B cell (primary cell): ENCODE results near the gene GPR33. TPM values are rescaled to one million over a fixed set of nuclear protein-coding genes. Genes with fewer than 3 reads are reported as not detected.

Source experiments
- ATAC-seq: fragments of 200-7000 bp; cut with Tn5 transposase; one replicate; pipeline ENCODE4 v1.10.0; 2021; ENCODE audit warnings: low read depth, mild to moderate bottlenecking, moderate number of reproducible peaks, moderate library complexity
- CTCF ChIA-PET: fragments of 350-600 bp; sonication (Branson Sonifier 250); formaldehyde crosslinking; loops from one replicate; lab custom pipeline; 2021; ENCODE audit warnings: antibody characterized with exemption, inconsistent platforms; lab: Charles Lee
- POLR2A ChIA-PET: fragments of 350-600 bp; sonication (Branson Sonifier 250); formaldehyde crosslinking; loops from one replicate; lab custom pipeline; 2021; ENCODE audit warnings: antibody characterized with exemption; lab: Charles Lee
- DNase-seq: peaks from one replicate; pipeline ENCODE4 v3.0.0; 2013
- H2AFZ ChIP-seq: 2 replicates; pipeline ENCODE4 v1.6.1; 2012; ENCODE audit warnings: mild to moderate bottlenecking, low read depth, low read length; ENCODE audit not compliant: insufficient read depth, poor library complexity, severe bottlenecking
- H3K27ac ChIP-seq, 2 donors: 1 replicate in 1 of 2; 2 replicates in 1 of 2; pipeline ENCODE4 v1.5.1; 2012 to 2013; ENCODE audit warnings: low read length in 2 of 2, mild to moderate bottlenecking in 2 of 2, moderate library complexity in 1 of 2
- H3K27me3 ChIP-seq, 4 experiments: fragments of 200-600 bp in 1 of 4; sonication (generic) in 1 of 4; replicated peaks in 1 of 4; 1 replicate in 2 of 4; 2 replicates in 2 of 4; pipeline versions ENCODE4 v1.6.1 to v1.7.0; 2013 to 2016; ENCODE audit warnings: low read length in 3 of 4, mild to moderate bottlenecking in 2 of 4, mixed read lengths in 1 of 4, moderate library complexity in 1 of 4; ENCODE audit not compliant: insufficient read depth in 4 of 4, control insufficient read depth in 3 of 4; ENCODE audit errors: control extremely low read depth in 1 of 4
- H3K36me3 ChIP-seq, 2 experiments: replicated peaks in 1 of 2; 1 replicate in 1 of 2; 2 replicates in 1 of 2; pipeline versions ENCODE4 v1.6.1 to v1.7.1; 2013; ENCODE audit warnings: low read length in 1 of 2; ENCODE audit not compliant: insufficient read depth in 2 of 2, control insufficient read depth in 1 of 2; ENCODE audit errors: control extremely low read depth in 1 of 2, extremely low read depth in 1 of 2
- H3K4me1 ChIP-seq, 2 donors: fragments of 200-600 bp in 1 of 2; sonication (generic) in 1 of 2; 1 replicate in 1 of 2; 2 replicates in 1 of 2; pipeline versions ENCODE4 v1.5.1 to v1.6.1; 2013 to 2017; ENCODE audit warnings: low read length in 2 of 2; ENCODE audit not compliant: control insufficient read depth in 2 of 2, insufficient read depth in 2 of 2
- H3K4me2 ChIP-seq: replicated peaks from 2 replicates; pipeline ENCODE3; 2012; ENCODE audit warnings: mild to moderate bottlenecking, low read depth, low read length; ENCODE audit not compliant: poor library complexity, severe bottlenecking
- H3K4me3 ChIP-seq, 5 experiments: fragments of 200-600 bp in 1 of 5; sonication (generic) in 1 of 5; 1 replicate in 3 of 5; 2 replicates in 2 of 5; pipeline versions ENCODE4 v1.5.1 to v1.7.0; 2011 to 2016; ENCODE audit warnings: low read length in 4 of 5, mild to moderate bottlenecking in 4 of 5, low read depth in 2 of 5, control low read depth in 1 of 5, moderate library complexity in 1 of 5; ENCODE audit not compliant: insufficient read depth in 1 of 5; ENCODE audit errors: control extremely low read depth in 1 of 5, extremely low read depth in 1 of 5
- H3K79me2 ChIP-seq: fragments of 200-600 bp; sonication (generic); one replicate; pipeline ENCODE4 v1.6.0; 2016; ENCODE audit warnings: low read length; ENCODE audit not compliant: control insufficient read depth, insufficient read depth
- H3K9ac ChIP-seq: fragments of 200-600 bp; sonication (generic); 2 replicates; pipeline ENCODE4 v1.6.1; 2017; ENCODE audit warnings: mild to moderate bottlenecking, low read length, moderate library complexity
- H3K9me3 ChIP-seq, 3 donors: one replicate each; pipeline versions ENCODE4 v1.6.1 to v1.7.1; 2013; ENCODE audit warnings: low read length in 2 of 3; ENCODE audit not compliant: control insufficient read depth in 2 of 3, insufficient read depth in 1 of 3; ENCODE audit errors: control extremely low read depth in 1 of 3
- H4K20me1 ChIP-seq: 2 replicates; pipeline ENCODE4 v1.6.0; 2012; ENCODE audit warnings: mild to moderate bottlenecking, low read length; ENCODE audit not compliant: insufficient read depth, control insufficient read depth, poor library complexity, severe bottlenecking
- H3K27ac Mint-ChIP-seq: one replicate; pipeline ENCODE4 v1.8.0; 2021; ENCODE audit warnings: mixed read lengths
- H3K27me3 Mint-ChIP-seq: one replicate; pipeline ENCODE4 v1.8.0; 2021; ENCODE audit warnings: mixed read lengths
- H3K4me1 Mint-ChIP-seq: one replicate; pipeline ENCODE4 v1.8.0; 2021; ENCODE audit warnings: mixed read lengths
- H3K4me3 Mint-ChIP-seq: one replicate; pipeline ENCODE4 v1.8.0; 2021; ENCODE audit warnings: mixed read lengths
- H3K9me3 Mint-ChIP-seq: one replicate; pipeline ENCODE4 v1.8.0; 2022; ENCODE audit warnings: mixed read lengths; ENCODE audit not compliant: insufficient read depth
- EZH2 ChIP-seq: IDR thresholded peaks from 2 replicates; pipeline ENCODE4 v1.6.1; 2012; ENCODE audit warnings: borderline replicate concordance, low read depth, mild to moderate bottlenecking, moderate library complexity, low read length; ENCODE audit not compliant: insufficient read depth, poor library complexity, severe bottlenecking
- WGBS: methylation state at CpG from one replicate; pipeline ENCODE4 v1.1.5; 2013; ENCODE audit warnings: missing lambda C conversion rate; ENCODE audit not compliant: insufficient coverage; 5-methylcytosine and 5-hydroxymethylcytosine counted together
- intact Hi-C: fragments of 100-400 bp; cut with micrococcal nuclease; formaldehyde crosslinking; loops from one replicate; pipeline ENCODE4 v1.10.0; 2022
- polyA plus RNA-seq: library from polyadenylated mRNA; depleted of rRNA; stranded (reverse); fragments of >200 nt; gene quantifications from 2 replicates; pipeline ENCODE4 v1.2.3, GENCODE V29; 2012
- total RNA-seq, 2 donors: library from RNA; stranded (reverse); fragments of 120-200 nt in 1 of 2; gene quantifications; 1 replicate in 1 of 2; 2 replicates in 1 of 2; pipeline versions ENCODE4 v1.2.3 to v1.2.4, GENCODE V29; 2013 to 2022
- TF ChIP-seq, protein P1 (sequence below): fragments of 200-600 bp; IDR thresholded peaks from one replicate; pipeline ENCODE4 v1.8.0; 2022; ENCODE audit warnings: antibody characterized with exemption, mild to moderate bottlenecking

Gene GPR33
- total and polyA plus RNA-seq, 2 donors (not counting 1 experiment from before 2014, with no cell fraction given): not detected

DNA sequence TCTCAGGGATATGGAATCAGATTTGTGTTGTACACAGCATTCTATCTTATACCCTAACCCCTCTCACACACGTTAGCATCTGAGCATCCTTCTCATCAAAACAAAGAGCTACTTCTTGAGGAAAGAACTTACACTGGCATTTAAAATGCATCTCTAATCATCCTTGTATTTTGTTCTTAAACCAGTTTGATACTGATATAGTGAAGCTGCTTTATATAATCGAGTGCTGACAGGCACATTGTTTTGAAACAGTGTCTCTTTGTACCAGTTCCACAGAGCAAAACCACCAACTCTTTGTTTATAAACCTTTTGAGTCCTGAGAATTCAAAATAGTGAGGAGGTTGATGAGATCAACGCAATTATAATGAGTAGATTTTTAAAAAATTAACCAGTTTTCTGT, 8.8 kb downstream of the GPR33 start:
- Histone ChIP-seq H3K4me1 (no peaks in the 10 kb centered on the region), H2AFZ (no peak overlapping the region), H3K27me3 (peaks cover 0 to 3% (median 0%) of the 10 kb centered on the region in 4 experiments), H3K4me2 (no peak overlapping the region), H3K79me2 (no peaks in the 10 kb centered on the region), H3K9me3 (no peaks in the 10 kb centered on the region), H3K9ac (no peak overlapping the region), H3K27ac (no peak overlapping the region), H4K20me1 (no peaks in the 10 kb centered on the region), H3K36me3 (no peaks in the 10 kb centered on the region), H3K4me3 (no peak overlapping the region)
- ChIA-PET POLR2A (interaction anchor here (0.5 kb wide), 1 partner anchor 98 kb away, joined by 3 read pairs; no protein-coding TSS in a partner anchor), CTCF (no interaction called here)
- ATAC-seq: no peak
- intact Hi-C loops: no loop called here
- Mint-ChIP-seq H3K27me3 (peaks cover 5% of the 10 kb centered on the region), H3K27ac (no peak overlapping the region), H3K4me1 (no peaks in the 10 kb centered on the region), H3K4me3 (no peak overlapping the region), H3K9me3 (no peaks in the 10 kb centered on the region)
- no CpG with 5 or more reads among the region's 3 CpGs for WGBS
- TF ChIP-seq, protein P1, sequence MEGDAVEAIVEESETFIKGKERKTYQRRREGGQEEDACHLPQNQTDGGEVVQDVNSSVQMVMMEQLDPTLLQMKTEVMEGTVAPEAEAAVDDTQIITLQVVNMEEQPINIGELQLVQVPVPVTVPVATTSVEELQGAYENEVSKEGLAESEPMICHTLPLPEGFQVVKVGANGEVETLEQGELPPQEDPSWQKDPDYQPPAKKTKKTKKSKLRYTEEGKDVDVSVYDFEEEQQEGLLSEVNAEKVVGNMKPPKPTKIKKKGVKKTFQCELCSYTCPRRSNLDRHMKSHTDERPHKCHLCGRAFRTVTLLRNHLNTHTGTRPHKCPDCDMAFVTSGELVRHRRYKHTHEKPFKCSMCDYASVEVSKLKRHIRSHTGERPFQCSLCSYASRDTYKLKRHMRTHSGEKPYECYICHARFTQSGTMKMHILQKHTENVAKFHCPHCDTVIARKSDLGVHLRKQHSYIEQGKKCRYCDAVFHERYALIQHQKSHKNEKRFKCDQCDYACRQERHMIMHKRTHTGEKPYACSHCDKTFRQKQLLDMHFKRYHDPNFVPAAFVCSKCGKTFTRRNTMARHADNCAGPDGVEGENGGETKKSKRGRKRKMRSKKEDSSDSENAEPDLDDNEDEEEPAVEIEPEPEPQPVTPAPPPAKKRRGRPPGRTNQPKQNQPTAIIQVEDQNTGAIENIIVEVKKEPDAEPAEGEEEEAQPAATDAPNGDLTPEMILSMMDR: no peak
- no peak for TF ChIP-seq EZH2
- no peak for DNase-seq

- H3K4me1 Mint-ChIP-seq: no peaks in the 10 kb centered on the region
- Histone ChIP-seq H4K20me1 (no peaks in the 10 kb centered on the region), H3K9ac (no peak overlapping the region), H3K79me2 (no peaks in the 10 kb centered on the region), H3K4me2 (no peak overlapping the region), H3K4me1 (no peaks in the 10 kb centered on the region), H3K9me3 (no peaks in the 10 kb centered on the region), H3K27me3 (peaks cover 0 to 3% (median 0%) of the 10 kb centered on the region in 4 experiments), H3K27ac (no peak overlapping the region), H2AFZ (no peak overlapping the region), H3K4me3 (no peak overlapping the region), H3K36me3 (no peaks in the 10 kb centered on the region)
- ATAC-seq (no peak), DNase-seq (no peak)
- intact Hi-C loops: no loop called here
- CTCF ChIA-PET: no interaction called here
- H3K27ac Mint-ChIP-seq: no peak overlapping the region
- H3K4me3 Mint-ChIP-seq: no peak overlapping the region
- H3K27me3 Mint-ChIP-seq: peaks cover 9% of the 10 kb centered on the region
- TF ChIP-seq, protein P1: no peak
- no peak for TF ChIP-seq EZH2
- H3K9me3 Mint-ChIP-seq: no peaks in the 10 kb centered on the region
- 95% methylated on average over 6 of the region's 6 CpGs for WGBS
- POLR2A ChIA-PET: no interaction called here
Observed at GRCh38 chr14:31477248-31477647, 10.6 kb downstream of the GPR33 start.
